GM10266 (cell line): ENCODE measurements around the gene CXCR4.

Experiments used
- DNase-seq: peaks from one replicate; pipeline ENCODE4 v3.0.0; 2012; ENCODE audit errors: extremely low spot score
- CTCF ChIP-seq: IDR thresholded peaks from 2 replicates; pipeline ENCODE4 v1.5.1; 2012; ENCODE audit warnings: mild to moderate bottlenecking, low read depth; ENCODE audit not compliant: control insufficient read depth, insufficient read depth; ENCODE audit errors: missing control alignments

CXCR4 gene

GRCh38 chr2:136117909-136118818, at the start of gene CXCR4:
TSS of gene CXCR4 (minus strand) at chr2:136118149. CDS start at chr2:136118060, 89 bp downstream.
- TF ChIP-seq CTCF = no peak
- peak; percentile 90 for DNase-seq

- TF ChIP-seq CTCF = no peak
- DNase-seq = no peak
These were observed 46.4 kb upstream of the CXCR4 start for GRCh38 chr2:136164280-136164776.

GRCh38 chr2:136162438-136162837, 44.5 kb upstream of the CXCR4 start:
- TF ChIP-seq CTCF = no peak
- no peak for DNase-seq

- no peak for DNase-seq
- no peak for TF ChIP-seq CTCF
These were observed 38.5 kb upstream of the CXCR4 start for GRCh38 chr2:136156411-136156810.

GRCh38 chr2:136154384-136154783, 36.4 kb upstream of the CXCR4 start:
- no peak for DNase-seq
- TF ChIP-seq CTCF = no peak

GRCh38 chr2:136151021-136151971, 33.3 kb upstream of the CXCR4 start:
- DNase-seq = no peak
- TF ChIP-seq CTCF = no peak
